HG02840 (cell line): ENCODE results near the gene DEFB129.
"Not testable (repeated sequence)": the region's sequence is repeated elsewhere in the genome, so short reads cannot be mapped to it uniquely, and the experiment has no call there.

Experiments
- ATAC-seq: cut with Tn5 transposase; IDR thresholded peaks from one replicate; pipeline ENCODE4 v1.9.1; 2021; ENCODE audit warnings: mild to moderate bottlenecking, moderate library complexity, moderate number of reproducible peaks; ENCODE audit not compliant: unreplicated experiment, low FRiP score

DEFB129 gene

DNA sequence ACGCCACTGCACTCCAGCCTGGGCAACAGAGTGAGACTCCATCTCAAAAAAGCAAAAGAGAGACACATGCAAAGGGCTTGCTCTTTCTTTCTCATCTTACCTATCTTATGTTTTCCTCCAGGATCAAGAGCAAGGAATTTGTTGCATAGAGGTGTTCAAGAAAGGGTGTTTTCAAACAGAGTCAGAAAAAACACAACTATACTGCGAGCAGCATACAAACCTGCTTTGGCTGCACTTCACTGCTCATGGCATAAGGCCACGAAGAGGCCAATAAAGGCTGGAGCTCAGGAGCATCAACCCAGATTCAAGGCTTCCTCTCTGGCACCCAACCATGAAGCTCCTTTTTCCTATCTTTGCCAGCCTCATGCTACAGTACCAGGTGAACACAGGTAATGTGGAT lies at the start of gene DEFB129:
Gene DEFB129 (plus strand): TSS at position 301 of the 400 bp plus-strand sequence. CDS start 31 bp downstream, at position 332.
- ATAC-seq: no peak

DNA sequence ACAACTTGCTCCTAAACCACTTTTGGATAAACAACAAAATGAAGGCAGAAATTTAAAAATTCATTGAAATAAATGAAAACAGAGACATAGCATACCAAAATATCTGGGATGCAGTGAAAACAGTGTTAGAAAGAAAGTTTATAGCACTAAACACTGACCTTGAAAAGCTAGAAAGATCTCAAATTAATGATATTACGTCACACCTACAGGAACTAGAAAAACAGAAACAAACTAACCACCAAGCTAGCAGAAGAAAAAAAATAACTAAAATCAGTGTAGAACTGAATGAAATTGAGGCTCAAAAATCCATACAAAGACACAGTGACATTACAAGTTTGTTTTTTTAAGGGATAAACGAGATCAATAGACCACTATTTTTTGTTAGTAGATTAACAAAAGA lies 42.8 kb upstream of the DEFB129 start:
- no peak for ATAC-seq

DNA sequence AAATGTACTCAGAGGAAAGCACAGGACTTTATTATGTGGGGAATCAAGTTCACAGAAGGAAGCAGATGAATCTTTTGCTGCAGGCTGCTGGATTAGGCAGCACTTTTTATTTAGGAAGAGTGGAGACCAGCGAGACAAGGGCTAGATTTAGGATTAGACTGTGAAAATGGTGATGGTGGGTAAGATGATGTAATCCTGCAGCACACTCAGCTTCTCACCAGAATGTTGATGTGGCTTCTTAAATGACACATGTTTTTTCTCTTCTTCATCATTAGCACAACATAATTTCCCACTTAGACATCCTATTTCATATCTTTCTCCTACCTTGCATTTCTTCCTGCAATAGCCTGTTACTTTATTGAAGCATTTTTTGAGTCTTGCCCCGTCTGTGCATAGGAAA lies 39.3 kb upstream of the DEFB129 start:
- no peak for ATAC-seq

GRCh38 chr20:189611-190010 lies 37.4 kb upstream of the DEFB129 start, which contains the start of gene DEFB128:
DEFB128 (minus strand) TSS chr20:189711; CDS start chr20:189623, 88 bp downstream.
- ATAC-seq: no peak

DNA sequence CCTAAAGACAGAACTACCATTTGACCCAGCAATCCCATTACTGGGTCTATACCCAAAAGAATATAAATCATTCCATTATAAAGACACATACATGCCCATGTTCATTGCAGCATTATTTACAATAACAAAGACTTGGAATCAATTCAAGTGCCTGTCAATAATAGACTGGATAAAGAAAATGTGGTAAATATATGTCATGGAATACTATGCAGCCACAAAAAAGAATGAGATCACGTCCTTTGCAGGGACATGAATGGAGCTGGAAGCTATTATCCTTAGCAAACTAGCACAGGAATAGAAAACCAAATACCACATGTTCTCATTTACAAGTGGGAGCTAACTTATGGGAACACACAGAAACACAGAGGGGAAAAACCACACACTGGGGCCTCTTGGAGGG lies 28.8 kb upstream of the DEFB129 start:
- ATAC-seq: no peak

- no peak for ATAC-seq
Observed at GRCh38 chr20:199996-200395, 27.1 kb upstream of the DEFB129 start.

GRCh38 chr20:203630-204029 lies 23.4 kb upstream of the DEFB129 start:
- not testable (repeated sequence) for ATAC-seq

DNA sequence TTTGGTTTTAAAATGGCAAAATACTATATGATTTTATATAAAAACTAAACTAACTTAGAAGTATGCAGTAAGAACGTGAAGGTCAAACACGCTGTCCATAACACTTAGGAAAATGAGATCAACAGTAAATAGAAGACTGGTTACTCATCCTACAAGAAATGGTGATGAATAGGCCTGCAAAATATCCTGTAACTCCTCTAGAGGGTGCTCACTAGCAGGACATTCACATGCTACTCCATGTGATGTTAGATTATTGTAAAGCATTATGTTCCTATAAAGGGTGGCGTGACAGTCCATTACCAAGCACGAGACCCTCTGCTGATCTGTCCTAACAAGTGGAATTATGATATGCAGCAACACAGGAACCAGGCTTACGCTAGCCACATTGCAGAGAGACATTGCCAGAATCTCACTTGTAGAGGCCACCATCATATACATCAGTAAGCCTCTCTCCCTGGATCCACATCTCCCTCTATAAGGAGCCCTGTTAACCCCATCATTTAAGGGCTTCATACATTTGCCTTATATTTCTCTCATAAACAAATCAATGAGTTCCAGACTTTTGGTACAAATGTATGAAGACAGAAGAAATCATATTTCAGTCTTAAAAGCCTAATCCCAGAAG lies 18.0 kb upstream of the DEFB129 start:
- no peak for ATAC-seq

DNA sequence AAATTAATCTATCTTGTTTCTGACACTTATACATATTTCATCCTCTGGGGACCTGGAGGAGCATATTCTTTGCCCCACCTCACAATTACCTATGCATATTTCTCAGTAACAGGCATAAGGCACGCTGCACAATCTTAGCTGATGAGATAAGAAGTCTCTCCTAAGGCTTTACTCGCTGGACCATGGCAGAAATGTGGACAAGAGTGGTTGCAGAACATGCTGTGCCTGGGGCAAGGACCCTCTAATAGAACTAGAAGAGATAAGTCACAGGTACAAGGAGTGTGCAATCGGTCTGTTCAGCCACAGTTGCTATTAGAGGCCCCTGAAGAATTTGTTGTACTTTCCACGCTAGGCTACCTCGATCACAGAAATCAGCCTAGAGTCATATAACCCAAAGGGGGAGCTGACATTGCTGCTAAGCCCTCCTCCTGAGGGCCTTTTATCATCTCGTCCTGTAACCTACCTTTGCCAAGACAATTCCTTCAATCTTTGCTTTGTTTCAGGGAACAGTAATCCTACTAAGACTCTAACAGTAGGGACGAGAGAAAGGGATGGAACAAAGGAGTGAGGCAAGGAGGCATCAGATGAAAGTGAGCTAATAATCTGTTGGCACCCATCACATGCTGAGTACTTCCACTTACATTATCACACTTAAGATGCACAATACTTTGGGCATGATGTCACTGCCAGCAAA lies 16.1 kb upstream of the DEFB129 start:
- ATAC-seq: no peak

DNA sequence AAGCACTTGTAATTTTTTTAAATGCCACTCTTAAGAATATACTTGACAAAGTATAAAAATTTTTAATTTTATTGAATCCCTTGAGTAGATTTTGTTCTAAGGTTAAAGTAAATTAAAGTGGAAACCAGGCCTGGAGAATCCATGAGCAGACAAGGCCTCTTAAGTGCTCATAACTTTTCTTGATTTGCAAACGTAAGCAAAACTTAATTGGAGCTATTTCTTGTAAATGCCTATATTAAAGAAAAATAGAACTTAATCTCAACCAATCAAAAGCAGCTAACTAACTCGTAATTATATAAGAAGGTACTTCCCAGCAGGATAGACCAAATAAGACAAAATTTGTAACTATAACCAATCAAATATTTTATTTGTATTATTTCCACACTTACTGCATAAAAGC lies 12.7 kb upstream of the DEFB129 start:
- no peak for ATAC-seq

GRCh38 chr20:215796-216195 lies 11.3 kb upstream of the DEFB129 start:
- no peak for ATAC-seq

DNA sequence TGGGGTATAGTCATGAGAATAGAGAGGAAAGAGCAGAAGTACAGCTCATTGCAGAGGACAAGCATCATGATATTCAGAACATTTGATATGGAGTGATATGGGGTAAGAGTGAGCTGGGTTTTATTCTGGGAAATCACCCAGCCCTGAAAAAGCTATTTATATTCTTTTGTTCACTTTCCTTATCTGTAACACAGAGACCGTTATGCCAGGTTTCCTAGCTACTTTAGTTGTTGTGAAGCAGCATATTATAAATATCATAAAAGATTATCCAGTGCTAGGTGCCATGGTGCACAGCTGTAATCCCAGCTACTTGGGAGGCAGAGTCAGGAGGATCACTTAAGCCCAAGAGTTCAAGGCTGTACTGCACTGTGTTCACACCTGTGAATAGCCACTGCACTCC lies 9.8 kb upstream of the DEFB129 start:
- no peak for ATAC-seq

- no peak for ATAC-seq
Observed at GRCh38 chr20:219290-220115, 7.6 kb upstream of the DEFB129 start.

GRCh38 chr20:221258-221830 lies 5.7 kb upstream of the DEFB129 start:
- no peak for ATAC-seq

- not testable (repeated sequence) for ATAC-seq
Observed at GRCh38 chr20:225879-226278, 1.2 kb upstream of the DEFB129 start.

- no peak for ATAC-seq
Observed at GRCh38 chr20:227439-228105, 514 bp downstream of the DEFB129 start.

DNA sequence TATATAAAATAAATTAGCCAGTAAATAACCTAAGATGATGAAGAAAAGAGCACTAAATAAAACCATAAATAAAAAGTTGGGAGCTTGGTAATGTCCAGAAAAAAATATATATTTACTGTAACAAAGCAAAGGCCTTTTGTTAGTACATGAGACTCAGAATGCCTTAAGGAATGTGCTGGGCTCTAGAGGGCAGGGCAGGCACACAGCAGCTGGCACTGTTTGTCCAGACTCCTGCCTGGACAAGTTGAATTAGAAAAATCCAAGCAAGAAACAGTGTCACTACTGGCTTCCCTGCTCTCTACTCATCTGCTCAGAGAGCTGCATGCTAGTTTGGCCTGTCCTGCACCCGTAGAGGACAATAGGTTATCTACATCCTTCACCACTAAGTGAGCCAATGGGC lies 8.8 kb downstream of the DEFB129 start:
- no peak for ATAC-seq

DNA sequence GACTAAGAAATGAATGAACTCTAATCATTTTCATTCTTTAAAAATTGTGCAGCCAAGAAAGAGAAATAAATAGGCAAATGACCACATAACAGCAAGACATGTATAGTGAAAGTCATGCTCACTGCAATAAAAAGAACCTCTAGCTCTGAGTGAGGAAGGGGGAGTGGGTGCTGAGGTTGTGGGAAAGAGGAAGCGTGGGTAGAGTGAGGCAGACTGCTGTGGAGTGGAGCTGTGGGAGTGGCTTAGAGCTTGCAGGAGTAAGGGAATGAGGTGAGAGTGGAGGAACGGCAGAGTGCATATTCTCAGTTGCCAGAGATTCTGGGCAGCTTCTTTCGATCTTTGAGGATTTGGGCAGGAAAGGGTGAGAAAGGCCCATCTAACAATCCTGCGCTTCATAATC lies 10.4 kb downstream of the DEFB129 start:
- no peak for ATAC-seq

- ATAC-seq: no peak
Observed at GRCh38 chr20:237929-238328, 10.9 kb downstream of the DEFB129 start.

DNA sequence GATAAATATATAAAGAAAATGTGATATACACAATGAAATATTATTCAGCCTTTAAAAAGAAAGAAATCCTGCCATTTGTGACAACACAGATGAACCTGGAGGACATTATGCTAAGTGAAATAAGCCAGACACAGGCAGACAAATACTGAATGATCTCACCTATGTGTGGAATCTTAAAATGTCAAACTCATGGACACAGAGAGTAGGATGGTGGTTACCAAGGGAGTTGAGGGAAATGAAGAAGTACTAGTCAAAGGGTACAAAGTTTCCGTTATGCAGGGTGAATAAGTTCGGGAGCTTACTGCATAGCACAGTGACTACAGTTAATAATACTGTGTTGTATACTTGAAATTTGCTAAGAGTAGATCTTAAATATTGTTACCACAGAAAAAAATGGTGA lies 15.8 kb downstream of the DEFB129 start:
- no peak for ATAC-seq
